K562 (cell line): ENCODE data around the gene DBNDD1. TPM values are rescaled to one million over a fixed set of nuclear protein-coding genes. Genes with fewer than 3 reads are reported as not detected.

Experiments
- ATAC-seq: fragments of 200-7000 bp; cut with Tn5 transposase; 3 replicates; pipeline ENCODE4 v1.9.1; 2020; ENCODE audit warnings: moderate library complexity
- BruUV-seq: library from RNA; stranded (reverse); fragments of 400-500 nt; replicated peaks from 2 replicates; lab custom pipeline; 2021; lab: Mats Ljungman, UMichigan
- CTCF ChIA-PET: fragments of 300-600 bp; formaldehyde crosslinking; extraction: SDS; loops from one replicate; lab custom pipeline; 2021; ENCODE audit warnings: low intra/inter-chr PET ratio; lab: Yijun Ruan, JAX
- POLR2A ChIA-PET: fragments of 300-600, 350-650 bp; sonication (Branson Sonifier 250); formaldehyde crosslinking; extraction: SDS; loops from one replicate; lab custom pipeline; 2021; ENCODE audit warnings: antibody characterized with exemption, inconsistent platforms; lab: Yijun Ruan, JAX
- DNase-seq, 4 experiments: peaks; one replicate each; pipeline versions ENCODE4 v3.0.0 to v3.0.0-alpha.2; 2011 to 2018; ENCODE audit warnings: low spot score in 3 of 4, mixed read lengths in 3 of 4; ENCODE audit errors: extremely low read depth in 1 of 4
- FAIRE-seq: peaks from 2 replicates; lab custom pipeline; 2011; peaks lifted over from hg19 to GRCh38; lab: Jason Lieb, UNC
- H2AFZ ChIP-seq: 2 replicates; pipeline ENCODE4 v1.6.0; 2011; ENCODE audit warnings: low read depth, low read length, control low read depth, inconsistent platforms
- H3K27ac ChIP-seq: fragments of 200-600 bp; 3 replicates; pipeline ENCODE4 v1.8.0; 2011; ENCODE audit warnings: low read depth, mild to moderate bottlenecking, control low read depth, inconsistent platforms, low read length, moderate library complexity, mixed read lengths; ENCODE audit errors: extremely low read depth
- H3K27me3 ChIP-seq, 2 experiments: fragments of 300-600 bp in 1 of 2; 2 replicates in 1 of 2; 3 replicates in 1 of 2; pipeline versions ENCODE4 v1.6.0 to v1.8.0; 2011; ENCODE audit warnings: inconsistent platforms in 2 of 2, low read length in 2 of 2, mild to moderate bottlenecking in 1 of 2, mixed read lengths in 1 of 2, moderate library complexity in 1 of 2; ENCODE audit not compliant: control insufficient read depth in 2 of 2, insufficient read depth in 2 of 2
- H3K36me3 ChIP-seq: fragments of 300-600 bp; 3 replicates; pipeline ENCODE4 v1.8.0; 2011; ENCODE audit warnings: mild to moderate bottlenecking, low read length, inconsistent platforms; ENCODE audit not compliant: control insufficient read depth, insufficient read depth
- H3K4me1 ChIP-seq, 2 experiments: fragments of 200-600 bp in 1 of 2; replicated peaks in 1 of 2; 2 replicates in 1 of 2; 3 replicates in 1 of 2; pipeline versions ENCODE4 v1.5.1 to v1.8.0; 2011; ENCODE audit warnings: inconsistent platforms in 2 of 2, low read length in 2 of 2, mild to moderate bottlenecking in 1 of 2, mixed read lengths in 1 of 2, moderate library complexity in 1 of 2; ENCODE audit not compliant: control insufficient read depth in 2 of 2, insufficient read depth in 2 of 2
- H3K4me2 ChIP-seq: 2 replicates; pipeline ENCODE4 v1.6.1; 2011; ENCODE audit warnings: low read length, control low read depth, inconsistent platforms, mixed read lengths; ENCODE audit not compliant: insufficient read depth
- H3K4me3 ChIP-seq: fragments of 200-600 bp; sonication (generic), shearing (Covaris generic); 2 replicates; pipeline ENCODE4 v1.5.1; 2016; ENCODE audit warnings: control low read depth, inconsistent platforms
- H3K79me2 ChIP-seq: fragments of 200-600 bp; 3 replicates; pipeline ENCODE4 v1.8.0; 2011; ENCODE audit warnings: low read length, inconsistent platforms; ENCODE audit not compliant: control insufficient read depth, insufficient read depth
- H3K9ac ChIP-seq, 2 experiments: 2 replicates each; pipeline versions ENCODE4 v1.6.0 to v1.6.1; 2011; ENCODE audit warnings: low read depth in 2 of 2, low read length in 2 of 2, control low read depth in 1 of 2, inconsistent platforms in 1 of 2, mild to moderate bottlenecking in 1 of 2, mixed read lengths in 1 of 2; ENCODE audit not compliant: insufficient read depth in 1 of 2
- H3K9me1 ChIP-seq: one replicate; pipeline ENCODE4 v1.6.0; 2011; ENCODE audit warnings: inconsistent platforms, mild to moderate bottlenecking, low read length, moderate library complexity; ENCODE audit not compliant: control insufficient read depth, insufficient read depth
- H3K9me3 ChIP-seq: replicated peaks from 2 replicates; pipeline ENCODE4 v1.5.1; 2011; ENCODE audit warnings: low read depth, low read length, inconsistent platforms; ENCODE audit not compliant: control insufficient read depth, insufficient read depth
- H4K20me1 ChIP-seq: replicated peaks from 2 replicates; pipeline ENCODE4 v1.6.1; 2011; ENCODE audit warnings: low read length, inconsistent platforms, mixed read lengths; ENCODE audit not compliant: control insufficient read depth, insufficient read depth
- BRCA1 ChIP-seq, 2 experiments: fragments of 450-650 bp in 1 of 2; sonication (generic) in 1 of 2; formaldehyde crosslinking in 1 of 2; IDR thresholded peaks; 2 replicates each; pipeline versions ENCODE4 v1.5.0 to v1.6.1; 2017 to 2020; ENCODE audit warnings: mild to moderate bottlenecking in 1 of 2, missing genetic modification reagents in 1 of 2
- GTF2E2 ChIP-seq: fragments of 200-800 bp; sonication (Bioruptor generic); IDR thresholded peaks from 2 replicates; pipeline ENCODE4 v1.6.1; 2016; ENCODE audit warnings: missing genetic modification characterization, missing compliant biosample characterization
- HMGN3 ChIP-seq: IDR thresholded peaks from 2 replicates; pipeline ENCODE4 v1.6.1; 2011; ENCODE audit warnings: borderline replicate concordance, low read depth, mild to moderate bottlenecking, mixed read lengths, low read length; ENCODE audit not compliant: insufficient read length; ENCODE audit errors: extremely low read depth
- HNRNPLL ChIP-seq: fragments of 200-400 bp; formaldehyde crosslinking; IDR thresholded peaks from 2 replicates; pipeline ENCODE4 v1.6.1; 2017; ENCODE audit warnings: low read length, low read depth, mild to moderate bottlenecking; ENCODE audit not compliant: poor library complexity, severe bottlenecking
- NR2C2 ChIP-seq, 2 experiments: fragments of 200-800 bp in 1 of 2; sonication (Bioruptor generic) in 1 of 2; sonication (generic) in 1 of 2; formaldehyde crosslinking in 1 of 2; IDR thresholded peaks; 2 replicates each; pipeline versions ENCODE4 v1.6.1 to v1.8.0; 2016 to 2022; ENCODE audit warnings: mild to moderate bottlenecking in 1 of 2, missing compliant biosample characterization in 1 of 2, missing genetic modification characterization in 1 of 2, missing genetic modification reagents in 1 of 2
- SAFB ChIP-seq: fragments of 200-400 bp; formaldehyde crosslinking; IDR thresholded peaks from 2 replicates; pipeline ENCODE4 v1.6.1; 2017; ENCODE audit warnings: low read depth, low read length, borderline replicate concordance
- YY1 ChIP-seq, 3 experiments: IDR thresholded peaks; 2 replicates each; pipeline ENCODE4 v1.6.1; 2011; ENCODE audit warnings: low read length in 2 of 3, mild to moderate bottlenecking in 2 of 3, moderate library complexity in 2 of 3, borderline replicate concordance in 1 of 3, control low read depth in 1 of 3, low read depth in 1 of 3; ENCODE audit not compliant: insufficient read depth in 3 of 3, insufficient replicate concordance in 2 of 3, control insufficient read depth in 1 of 3, insufficient read length in 1 of 3; ENCODE audit errors: extremely low read depth in 1 of 3
- ZNF280A ChIP-seq: fragments of 450-650 bp; IDR thresholded peaks from 2 replicates; pipeline ENCODE4 v1.6.1; 2018; ENCODE audit warnings: mild to moderate bottlenecking, low read depth; ENCODE audit not compliant: partially characterized antibody
- WGBS: fragments of 100-300 bp; shearing (Covaris generic); methylation state at CpG from one replicate; pipeline ENCODE4 v1.1.6; 2016; ENCODE audit warnings: low coverage, mixed read lengths; ENCODE audit not compliant: insufficient coverage; ENCODE audit errors: missing lambda C conversion rate; 5-methylcytosine and 5-hydroxymethylcytosine counted together
- in situ Hi-C: fragments of 300-500 bp; cut with MboI; formaldehyde crosslinking; loops from 4 replicates; pipeline ENCODE4 v1.15.0; 2018; ENCODE audit warnings: inconsistent platforms, mixed read lengths
- intact Hi-C: fragments of 100-400 bp; cut with micrococcal nuclease; formaldehyde crosslinking; loops from 2 replicates; pipeline ENCODE4 v1.14.2; 2022
- polyA plus RNA-seq, 8 experiments: library from polyadenylated mRNA; depleted of rRNA in 4 of 8; stranded (reverse) in 5 of 8; unstranded in 3 of 8; fragments of >200 nt; fragmentation: Nextera tagmentation in 2 of 8; fragmentation: Illumina TruSeq in 1 of 8; extraction: Ambion mirVana in 2 of 8; extraction: Trizol in 1 of 8; gene quantifications; 2 replicates each; pipeline versions ENCODE4 v1.2.1 to v1.2.3, GENCODE V29; 2011 to 2014; ENCODE audit warnings: inconsistent platforms in 1 of 8, missing spikeins in 1 of 8
- total RNA-seq, 7 experiments: library from RNA; depleted of rRNA in 6 of 7; stranded (reverse); fragments of >200 nt in 6 of 7; fragmentation: Illumina TruSeq in 2 of 7; extraction: Trizol in 2 of 7; gene quantifications; 2 replicates each; pipeline versions ENCODE4 v1.2.1 to v1.2.3, GENCODE V29; 2011 to 2021; ENCODE audit warnings: low replicate concordance in 1 of 7

DBNDD1 gene
- total and polyA plus RNA-seq, 9 of the 15 experiments (the other 6 are each of a cell fraction or from before 2014, with no cell fraction given): 0.55 to 13.0 (median 5.8) TPM

DNA sequence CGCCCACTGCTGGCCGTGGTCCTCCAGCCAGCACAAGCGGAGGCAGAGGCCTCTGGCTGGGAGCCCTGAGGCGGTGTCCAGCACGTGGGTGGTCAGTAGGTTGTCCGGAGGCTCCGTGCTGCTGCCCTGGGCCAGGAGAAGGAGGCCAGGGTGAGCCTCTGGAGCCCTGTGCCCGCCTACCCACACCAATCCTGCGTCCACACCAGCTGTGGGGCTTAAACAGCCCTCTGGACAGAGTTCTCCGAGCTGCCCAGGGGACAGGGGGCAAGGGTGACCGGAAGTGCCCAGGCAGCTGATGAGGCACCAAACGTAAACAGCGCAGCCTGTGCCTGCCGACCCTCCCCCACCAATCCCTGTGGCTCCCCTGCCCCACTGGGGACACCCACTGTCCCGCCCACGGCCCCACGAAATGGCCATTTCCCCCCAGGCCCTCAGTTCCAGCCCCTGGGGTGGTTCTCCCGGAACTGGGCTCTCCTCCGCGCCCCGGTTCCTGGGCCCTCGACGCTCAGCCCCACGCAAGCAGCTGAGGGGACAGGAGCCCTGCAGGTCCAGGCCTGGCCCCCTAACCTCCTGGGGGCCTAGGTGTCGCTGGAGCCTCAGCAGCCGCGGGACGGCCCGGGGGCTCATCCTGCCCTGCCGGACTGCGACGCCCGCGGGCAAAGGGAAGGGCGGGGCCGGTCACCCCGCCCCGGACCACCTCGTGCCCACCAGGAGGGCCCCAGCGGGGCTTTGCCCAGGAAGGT is 27.9 kb upstream of the DBNDD1 start (continued):
- TF ChIP-seq HNRNPLL (peak; percentile 51), NR2C2 (CRISPR knock-in tag; IDR thresholded peaks at IDR 0.05) (no peak), NR2C2 (tag; IDR thresholded peaks at IDR 0.05) (no peak; the same call in 1 of the 2 replicates), ZNF280A (no peak)
- TF ChIP-seq, all 486 proteins: peak for 54

DNA sequence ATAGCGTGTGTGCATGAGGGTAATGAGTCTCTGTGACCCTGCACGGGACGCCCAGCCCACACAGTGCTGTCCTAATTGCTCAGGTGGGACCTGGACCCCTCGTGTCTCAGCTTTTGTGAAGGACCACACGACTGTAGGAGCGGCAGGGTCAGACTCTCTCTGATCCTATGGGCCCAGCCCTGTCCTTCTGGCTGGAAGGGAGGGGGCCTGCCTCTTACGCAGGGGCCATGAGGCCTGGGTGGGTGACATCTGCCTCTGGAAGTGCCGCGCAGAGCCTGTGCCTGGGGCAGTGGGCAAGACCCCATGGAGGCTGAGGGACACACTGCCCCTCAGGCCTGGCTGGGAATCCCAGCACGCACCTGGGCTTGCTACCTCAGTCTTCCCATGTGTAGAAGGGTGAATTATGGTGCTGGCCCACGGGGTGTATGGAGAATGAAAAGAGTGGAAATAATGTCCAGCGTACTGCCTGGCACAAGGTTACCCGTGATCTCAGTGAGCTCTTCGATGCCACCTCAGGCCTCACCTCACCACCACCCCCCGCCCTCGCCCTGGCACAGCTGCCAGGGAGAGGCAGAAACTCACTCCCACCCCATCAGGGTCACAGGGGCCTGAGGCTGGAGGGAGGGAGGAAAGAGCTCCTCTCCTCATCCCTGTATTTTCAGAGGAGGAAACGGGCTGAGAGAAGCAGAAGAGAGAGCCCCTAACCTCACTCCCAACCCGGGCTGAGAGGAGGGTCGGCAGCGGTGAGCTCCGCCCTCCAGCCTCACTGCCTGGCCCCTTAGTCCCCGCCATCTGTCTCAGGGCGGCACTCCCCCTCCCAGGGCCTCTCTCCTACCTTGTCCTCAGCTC is 27.1 kb upstream of the DBNDD1 start:
- Histone ChIP-seq H3K4me1 (peaks cover 18 to 39% of the 10 kb centered on the region in 2 experiments; a peak in 3 of 5 replicates), H2AFZ (peak overlapping the region; percentile 86), H3K4me3 (peak overlapping the region; percentile 49; the same call in 1 of the 2 replicates), H3K36me3 (peaks cover 16% of the 10 kb centered on the region; the same call in 2 of the 3 replicates), H3K27ac (no peak overlapping the region), H3K27me3 (no peaks in the 10 kb centered on the region), H4K20me1 (no peaks in the 10 kb centered on the region), H3K79me2 (no peaks in the 10 kb centered on the region; the same call in 2 of the 3 replicates), H3K9me3 (no peaks in the 10 kb centered on the region), H3K9me1 (no peaks in the 10 kb centered on the region), H3K9ac (peak overlapping the region; percentile 49 to 95), H3K4me2 (peak overlapping the region; percentile 70)
- intact Hi-C loops: no loop called here
- in situ Hi-C loops: no loop called here
- DNase-seq: peak in 3 of 4 experiments; percentile 76 to 86 (median 83)
- POLR2A ChIA-PET: interaction anchor here (1.6 kb wide), 1 partner anchor 9 kb away, joined by 14 read pairs; no protein-coding TSS in a partner anchor
- TF ChIP-seq BRCA1 (IDR thresholded peaks at IDR 0.05) (no peak), BRCA1 (CRISPR knock-in tag; IDR thresholded peaks at IDR 0.05) (0 out of 2 replicates have a peak, but pooled peaks have one; percentile 24), GTF2E2 (tag) (0 out of 2 replicates have a peak, but pooled peaks have one; percentile 30), YY1 (IDR thresholded peaks at IDR 0.05; ENCODE audit: borderline replicate concordance in 1 of 3, control insufficient read depth in 1 of 3, extremely low read depth in 1 of 3, insufficient read depth in 3 of 3, insufficient read length in 1 of 3, insufficient replicate concordance in 2 of 3, low read depth in 1 of 3, low read length in 2 of 3) (peak in 1 of 3 experiments; percentile 48), HMGN3 (peak; percentile 42), SAFB (no peak)
- FAIRE-seq: no peak
- CTCF ChIA-PET: no interaction called here
- BruUV-seq: no TSS peak
- WGBS: 49% methylated on average over 21 of the region's 23 CpGs
- no peak for ATAC-seq
